Transverse colon (tissue), 4 donors: Measurements from ENCODE around the gene S100A2. TPM values are rescaled to one million over a fixed set of nuclear protein-coding genes. Genes with fewer than 3 reads are reported as not detected.

Experiments
- DNase-seq: peaks from one replicate; pipeline ENCODE4 v3.0.0-alpha.2; 2019
- H3K27ac ChIP-seq, 4 donors: fragments of 200-600 bp; sonication (generic); 2 replicates each; pipeline ENCODE4 v1.5.1; 2016 to 2018; ENCODE audit warnings: inconsistent platforms in 4 of 4
- H3K27me3 ChIP-seq: fragments of 200-600 bp; sonication (generic); 2 replicates; pipeline ENCODE4 v1.5.1; 2017; ENCODE audit warnings: inconsistent platforms
- H3K36me3 ChIP-seq, 4 donors: fragments of 200-600 bp; sonication (generic); 2 replicates each; pipeline ENCODE4 v1.5.1; 2017 to 2019; ENCODE audit warnings: inconsistent platforms in 4 of 4
- H3K4me1 ChIP-seq, 4 donors: fragments of 200-600 bp; sonication (generic); 2 replicates each; pipeline ENCODE4 v1.5.1; 2017 to 2020; ENCODE audit warnings: inconsistent platforms in 4 of 4
- H3K4me3 ChIP-seq, 4 donors: fragments of 200-600 bp; sonication (generic); 1 replicate in 1 of 4; 2 replicates in 3 of 4; pipeline versions ENCODE4 v1.5.1 to v1.6.1; 2017 to 2019; ENCODE audit warnings: inconsistent platforms in 4 of 4
- H3K9me3 ChIP-seq, 2 donors: fragments of 200-600 bp; sonication (generic); 2 replicates each; pipeline ENCODE4 v1.5.1; 2017 to 2019; ENCODE audit warnings: inconsistent platforms in 2 of 2
- CTCF ChIP-seq, 5 experiments: fragments of 200-600 bp in 3 of 5; fragments of 450-650 bp in 2 of 5; sonication (generic) in 3 of 5; IDR thresholded peaks; 1 replicate in 2 of 5; 2 replicates in 3 of 5; pipeline ENCODE4 v1.5.1; 2016 to 2017; ENCODE audit warnings: antibody characterized with exemption in 5 of 5, inconsistent platforms in 3 of 5, mild to moderate bottlenecking in 2 of 5, moderate library complexity in 1 of 5
- EP300 ChIP-seq: sonication (generic); formaldehyde crosslinking; IDR thresholded peaks from one replicate; pipeline ENCODE4 v1.6.1; 2017; ENCODE audit warnings: antibody characterized with exemption, low read depth
- POLR2A ChIP-seq: fragments of 450-650 bp; IDR thresholded peaks from one replicate; pipeline ENCODE4 v1.6.1; 2016; ENCODE audit warnings: antibody characterized with exemption, mild to moderate bottlenecking, moderate library complexity
- POLR2AphosphoS5 ChIP-seq, 3 donors: sonication (generic); formaldehyde crosslinking; IDR thresholded peaks; one replicate each; pipeline ENCODE4 v1.6.1; 2016; ENCODE audit warnings: antibody characterized with exemption in 3 of 3
- WGBS, 2 donors: methylation state at CpG; one replicate each; pipeline ENCODE4 v1.1.5; 2018; ENCODE audit warnings: low coverage in 1 of 2; 5-methylcytosine and 5-hydroxymethylcytosine counted together
- in situ Hi-C, 4 donors: fragments of 200-750 bp; cut with MboI; loops; one replicate each; pipeline versions ENCODE4 v1.15.0 to v1.15.1; 2017; ENCODE audit warnings: low sequenced_read_pairs in 3 of 4, low pct_ligation_motif_present in 1 of 4, low pct_unique_long_range_greater_than_20kb in 1 of 4
- intact Hi-C: fragments of 100-400 bp; cut with DNase I; formaldehyde crosslinking; loops from one replicate; pipeline ENCODE4 v1.15.1; 2023; ENCODE audit warnings: low total_unique reads
- total RNA-seq, 4 donors: library from RNA; depleted of rRNA; stranded (reverse); fragments of >200 nt; gene quantifications; one replicate each; pipeline ENCODE4 v1.1.0, GENCODE V29; 2016

S100A2 gene
- total RNA-seq, 4 donors from 2014 or later: 2.2 TPM; not detected in 3

GRCh38 chr1:153542956-153543711 is 22.5 kb downstream of the S100A2 start:
- no peaks in the 10 kb centered on the region for H3K27me3 ChIP-seq
- 77 to 100% methylated on average over 1 to 13 of the region's 13 CpGs for WGBS, 2 donors
- in situ Hi-C loops: loop anchor here in 1 of 4 donors (25.0 kb wide), 1 partner anchor 444 kb away; the partner anchor contains the start of genes JTB, RAB13 and RPS27
- no peaks in the 10 kb centered on the region for H3K9me3 ChIP-seq
- TF ChIP-seq POLR2AphosphoS5 (IDR thresholded peaks at IDR 0.05): no peak
- no peak for TF ChIP-seq EP300
- no peak for TF ChIP-seq CTCF (IDR thresholded peaks at IDR 0.05)
- TF ChIP-seq POLR2A: no peak
- no peak for DNase-seq
- peak overlapping the region; percentile 84 to 92 (median 90) for H3K27ac ChIP-seq
- no peaks in the 10 kb centered on the region for H3K36me3 ChIP-seq
- H3K4me1 ChIP-seq: peaks cover 34 to 71% (median 46%) of the 10 kb centered on the region in 4 donors
- H3K4me3 ChIP-seq: no peak overlapping the region
- intact Hi-C loops: no loop called here

- no peaks in the 10 kb centered on the region for H3K36me3 ChIP-seq
- DNase-seq: no peak
- peaks cover 31 to 74% (median 52%) of the 10 kb centered on the region in 4 donors for H3K4me1 ChIP-seq
- no peaks in the 10 kb centered on the region for H3K27me3 ChIP-seq
- no peak overlapping the region for H3K4me3 ChIP-seq
- peak overlapping the region; percentile 16 to 49 (median 33) for H3K27ac ChIP-seq
- intact Hi-C loops (no loop called here), in situ Hi-C loops (loop anchor here in 1 of 4 donors (25.0 kb wide), 1 partner anchor 445 kb away; the partner anchor contains the start of genes JTB, RAB13 and RPS27)
- 76 to 83% methylated on average over 2 to 12 of the region's 13 CpGs for WGBS, 2 donors
- no peaks in the 10 kb centered on the region for H3K9me3 ChIP-seq
- TF ChIP-seq POLR2AphosphoS5 (IDR thresholded peaks at IDR 0.05) (no peak), EP300 (no peak), POLR2A (no peak), CTCF (IDR thresholded peaks at IDR 0.05) (no peak)
Observed at GRCh38 chr1:153541641-153542590, 23.7 kb downstream of the S100A2 start.

GRCh38 chr1:153540394-153541361 is 25.0 kb downstream of the S100A2 start, which contains the start of gene S100A5:
Gene S100A5 (minus strand): TSS chr1:153540934. CDS start chr1:153540191, 743 bp downstream.
- Histone ChIP-seq H3K27me3 (no peaks in the 10 kb centered on the region), H3K36me3 (no peaks in the 10 kb centered on the region), H3K27ac (peak within 1 kb of the TSS; percentile 22 to 49 (median 38)), H3K9me3 (no peaks in the 10 kb centered on the region), H3K4me3 (no peak within 1 kb of the TSS), H3K4me1 (peaks cover 27 to 70% (median 48%) of the 10 kb centered on the region in 4 donors)
- in situ Hi-C loops (loop anchor here in 1 of 4 donors (25.0 kb wide), 1 partner anchor 447 kb away; the partner anchor contains the start of genes JTB, RAB13 and RPS27), intact Hi-C loops (no loop called here)
- 81% methylated on average over 11 of the region's 11 CpGs; no CpG with 5 or more reads in 1 of the 2 donors for WGBS, 2 donors
- no peak for TF ChIP-seq POLR2A
- TF ChIP-seq POLR2AphosphoS5 (IDR thresholded peaks at IDR 0.05): no peak
- no peak for TF ChIP-seq EP300
- TF ChIP-seq CTCF (IDR thresholded peaks at IDR 0.05): no peak
- DNase-seq: no peak
